GM12878 (cell line): ENCODE results near the gene QSOX2. TPM values are rescaled to one million over a fixed set of nuclear protein-coding genes. Genes with fewer than 3 reads are reported as not detected.

Experiments used
- CEBPZ ChIP-seq: fragments of 150-350 bp; IDR thresholded peaks from 2 replicates; pipeline ENCODE4 v1.6.1; 2016; ENCODE audit warnings: low read depth, low read length
- GATAD2B ChIP-seq: fragments of 450-650 bp; conservative IDR thresholded peaks from 2 replicates; pipeline ENCODE4 v1.6.1; 2017; ENCODE audit warnings: low read depth, mild to moderate bottlenecking, moderate library complexity
- HDGF ChIP-seq: fragments of 450-650 bp; IDR thresholded peaks from 2 replicates; pipeline ENCODE4 v1.6.1; 2016; ENCODE audit warnings: antibody characterized with exemption
- KDM1A ChIP-seq: fragments of 200-600 bp; sonication (generic); IDR thresholded peaks from 2 replicates; pipeline ENCODE4 v1.6.1; 2016; ENCODE audit warnings: borderline replicate concordance
- NFXL1 ChIP-seq: fragments of 450-650 bp; IDR thresholded peaks from 2 replicates; pipeline ENCODE4 v1.6.1; 2017; ENCODE audit warnings: antibody characterized with exemption, mild to moderate bottlenecking, borderline replicate concordance
- NFYA ChIP-seq: IDR thresholded peaks from 2 replicates; pipeline ENCODE4 v1.6.1; 2011; ENCODE audit warnings: low read depth, mild to moderate bottlenecking, low read length, improper control_type of control experiment, borderline replicate concordance
- PKNOX1 ChIP-seq: fragments of 450-650 bp; IDR thresholded peaks from 2 replicates; pipeline ENCODE4 v1.6.1; 2016; ENCODE audit warnings: mild to moderate bottlenecking
- POU2F2 ChIP-seq: IDR thresholded peaks from 3 replicates; pipeline ENCODE4 v1.6.1; 2011; ENCODE audit warnings: low read depth, mild to moderate bottlenecking, low read length, borderline replicate concordance
- RB1 ChIP-seq: fragments of 450-650 bp; formaldehyde crosslinking; IDR thresholded peaks from 2 replicates; pipeline ENCODE4 v1.6.1; 2017; ENCODE audit warnings: mild to moderate bottlenecking, borderline replicate concordance
- REST ChIP-seq: IDR thresholded peaks from 2 replicates; pipeline ENCODE4 v1.6.1; 2012; ENCODE audit warnings: mild to moderate bottlenecking, low read depth, low read length
- SMC3 ChIP-seq: IDR thresholded peaks from 2 replicates; pipeline ENCODE4 v1.6.1; 2011; ENCODE audit warnings: low read length, improper control_type of control experiment, borderline replicate concordance
- TAF1 ChIP-seq: IDR thresholded peaks from 2 replicates; pipeline ENCODE4 v1.6.1; 2011; ENCODE audit warnings: mild to moderate bottlenecking, low read depth, low read length, borderline replicate concordance
- USF1 ChIP-seq: IDR thresholded peaks from 2 replicates; pipeline ENCODE4 v1.6.1; 2011; ENCODE audit warnings: borderline replicate concordance, low read depth, mild to moderate bottlenecking, moderate library complexity, mixed read lengths, low read length; ENCODE audit not compliant: insufficient read depth; ENCODE audit errors: extremely low read length
- ZBTB11 ChIP-seq: fragments of 450-650 bp; formaldehyde crosslinking; IDR thresholded peaks from 2 replicates; pipeline ENCODE4 v1.5.0; 2022; ENCODE audit warnings: mild to moderate bottlenecking, missing genetic modification characterization
- polyA plus RNA-seq, 11 experiments: library from polyadenylated mRNA; depleted of rRNA in 4 of 11; unstranded in 6 of 11; stranded (reverse) in 5 of 11; fragments of >200 nt; fragmentation: Nextera tagmentation in 4 of 11; fragmentation: Illumina TruSeq in 1 of 11; extraction: Ambion mirVana in 4 of 11; extraction: Trizol in 1 of 11; gene quantifications; 1 replicate in 1 of 11; 2 replicates in 10 of 11; pipeline versions ENCODE4 v1.2.1 to v1.2.3, GENCODE V29; 2011 to 2016; ENCODE audit warnings: inconsistent platforms in 2 of 11, missing spikeins in 2 of 11, low read depth in 1 of 11
- total RNA-seq, 4 experiments: library from RNA; depleted of rRNA in 3 of 4; stranded (reverse); fragments of >200 nt in 3 of 4; fragmentation: Illumina TruSeq in 1 of 4; extraction: Trizol in 1 of 4; gene quantifications; 2 replicates each; pipeline versions ENCODE4 v1.2.1 to v1.2.3, GENCODE V29; 2013 to 2021

The QSOX2 gene
- total and polyA plus RNA-seq, 10 of the 15 experiments (the other 5 are each of a cell fraction or from before 2014, with no cell fraction given), result 0.34 to 16.1 (median 8.2) TPM

- TF ChIP-seq SMC3 (peak; percentile 80), GATAD2B (peak; percentile 95), KDM1A (no peak), CEBPZ (no peak), TAF1 (no peak), ZBTB11 (CRISPR knock-in tag) (no peak), NFXL1 (no peak), NFYA (no peak), POU2F2 (no peak), HDGF (no peak), REST (no peak), PKNOX1 (no peak), USF1 (no peak), RB1 (peak; percentile 87; the same call in 1 of the 2 replicates)
These were observed 38.0 kb upstream of the QSOX2 start (continued) for GRCh38 chr9:136283291-136284235.
